HG02981 (cell line): ENCODE results near the gene AFG1L.
"Not testable (repeated sequence)": the region's sequence is repeated elsewhere in the genome, so short reads cannot be mapped to it uniquely, and the experiment has no call there.

Experiments used
- ATAC-seq: cut with Tn5 transposase; IDR thresholded peaks from one replicate; pipeline ENCODE4 v1.9.1; 2021; ENCODE audit warnings: mild to moderate bottlenecking, moderate library complexity; ENCODE audit not compliant: unreplicated experiment

AFG1L gene

DNA sequence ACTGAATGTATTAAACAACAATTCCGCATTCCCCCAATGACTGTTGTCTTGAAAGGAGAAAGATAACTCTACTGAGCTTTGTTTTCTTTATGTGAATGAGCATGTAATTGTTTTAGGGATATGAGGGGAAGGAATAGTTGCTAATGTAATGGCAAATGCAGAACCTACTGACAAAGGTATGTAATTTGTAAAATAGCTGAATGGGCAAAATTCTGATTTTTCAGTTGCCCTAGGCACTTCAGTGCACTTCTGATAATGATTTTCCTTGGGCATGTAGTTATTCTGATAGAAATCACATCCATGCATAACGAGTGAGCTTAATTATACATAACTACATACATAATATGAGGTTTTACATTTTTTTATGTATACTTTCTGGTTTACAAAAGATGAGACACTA is 212.5 kb downstream of the AFG1L start:
- no peak for ATAC-seq

- no peak for ATAC-seq
Observed at GRCh38 chr6:108510461-108511319, 215.8 kb downstream of the AFG1L start.

DNA sequence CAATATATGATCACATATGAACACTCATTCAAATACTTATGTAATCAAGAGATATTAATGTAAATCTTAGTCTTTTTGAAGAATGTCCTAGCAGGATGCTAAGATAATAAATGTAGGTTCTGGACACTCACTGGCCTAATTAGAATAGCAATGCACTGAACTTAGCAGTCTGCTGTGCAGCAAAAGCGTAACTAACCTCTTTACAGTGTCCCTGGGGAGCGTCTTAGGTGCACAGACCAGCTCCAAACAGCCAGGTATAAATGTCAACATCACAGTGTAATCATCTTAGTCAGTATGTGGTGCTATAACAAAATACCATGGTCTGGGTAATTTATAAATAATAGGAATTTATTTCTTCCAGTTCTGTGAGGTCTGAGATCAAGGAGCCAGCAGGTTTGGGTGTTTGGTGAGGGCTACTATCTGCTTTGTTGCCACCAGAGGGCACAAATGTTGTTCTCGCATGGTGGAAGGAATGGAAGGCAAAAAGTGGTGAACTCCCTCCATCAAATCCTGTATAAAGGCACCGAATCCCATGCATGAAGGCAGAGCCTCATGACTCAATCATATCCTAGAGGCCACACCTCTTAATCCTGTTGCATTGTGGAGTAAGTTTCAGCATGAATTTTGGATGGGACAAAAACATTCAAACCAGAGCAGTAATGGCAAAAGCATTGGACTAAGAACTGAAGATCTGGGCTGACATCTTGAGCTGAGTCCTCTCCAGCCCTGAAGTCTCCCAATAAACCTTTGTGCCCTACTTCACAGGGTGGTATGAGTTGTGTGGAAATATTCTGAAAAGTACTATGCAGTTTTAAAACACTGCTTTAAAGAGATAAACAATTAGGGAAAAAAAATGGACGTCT is 224.1 kb downstream of the AFG1L start:
- ATAC-seq, result no peak

DNA sequence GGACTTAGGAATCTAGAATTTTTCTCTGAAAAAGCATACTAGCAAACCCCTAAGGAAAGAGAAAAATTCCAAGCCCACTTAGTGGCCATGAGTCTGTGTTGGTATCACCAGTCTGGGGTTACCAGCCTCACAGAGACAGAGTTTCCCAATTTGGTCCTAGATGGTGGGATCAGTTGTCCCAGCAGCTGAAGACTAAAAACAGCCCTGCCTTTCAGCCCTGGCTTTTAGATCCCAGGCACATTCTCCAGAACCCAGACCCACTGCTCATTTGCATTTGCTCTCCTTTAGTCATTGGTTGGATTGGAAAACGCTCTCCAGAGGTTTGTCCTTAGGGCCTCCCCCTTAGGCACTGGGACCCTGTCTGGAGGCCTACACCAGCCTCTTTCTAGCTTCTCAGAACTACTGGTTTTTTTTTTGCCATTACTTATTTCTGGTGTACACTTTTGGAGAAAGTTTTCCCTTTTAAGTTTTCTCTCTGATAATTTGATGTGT is 226.8 kb downstream of the AFG1L start:
- no peak for ATAC-seq

DNA sequence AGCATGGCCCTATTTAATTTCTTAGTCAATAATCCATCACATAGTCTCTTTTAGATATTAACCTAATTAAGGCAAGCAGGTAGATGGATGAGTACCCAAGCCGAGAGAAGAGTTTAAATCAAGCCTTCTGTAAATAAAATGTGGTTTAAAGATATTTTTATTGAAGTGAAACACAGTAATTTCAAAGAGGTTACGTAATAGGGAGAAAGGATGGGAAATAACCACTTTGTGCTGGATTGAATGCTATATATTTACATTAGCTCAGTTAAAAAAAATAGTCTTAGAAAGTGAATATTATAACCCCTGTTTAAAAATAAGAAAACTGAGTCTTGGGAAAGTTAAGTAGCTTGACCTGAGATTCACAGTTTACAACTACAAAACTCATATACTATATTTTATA is 228.8 kb downstream of the AFG1L start:
- no peak for ATAC-seq

DNA sequence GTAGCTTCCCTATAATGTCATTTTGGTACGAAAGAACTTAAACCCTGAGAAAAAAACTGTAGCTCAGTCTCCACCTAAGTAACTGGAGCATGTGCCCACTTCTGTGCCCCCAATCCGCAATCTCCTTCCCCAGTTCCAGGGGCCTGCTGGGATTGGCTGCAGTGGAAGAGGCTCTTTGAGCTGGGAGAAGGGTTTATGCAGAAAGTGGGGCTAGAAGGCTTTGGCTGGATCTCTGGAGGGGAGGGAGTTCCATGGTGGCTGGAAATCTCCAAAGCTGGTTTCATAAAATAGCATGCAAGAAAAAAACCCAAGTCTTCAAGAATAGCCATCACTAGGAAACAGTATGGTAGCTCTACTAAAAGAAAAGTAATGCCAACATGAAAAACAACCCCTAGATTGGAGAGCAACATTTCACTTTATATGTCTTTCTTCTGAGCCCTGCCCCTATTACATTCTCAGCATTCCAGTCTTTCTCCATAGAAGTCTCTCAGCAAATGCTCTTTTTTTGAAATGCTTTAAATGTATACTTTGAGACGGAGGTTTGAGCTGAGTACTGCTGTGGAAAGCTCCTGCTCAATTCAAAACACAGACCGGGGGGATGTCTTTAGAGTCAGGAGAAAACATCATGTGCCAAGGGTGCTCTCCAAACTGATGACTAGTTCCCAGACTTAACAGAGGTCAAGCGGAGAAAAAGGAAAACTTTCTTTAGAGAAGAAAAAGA is 229.8 kb downstream of the AFG1L start:
- no peak for ATAC-seq

DNA sequence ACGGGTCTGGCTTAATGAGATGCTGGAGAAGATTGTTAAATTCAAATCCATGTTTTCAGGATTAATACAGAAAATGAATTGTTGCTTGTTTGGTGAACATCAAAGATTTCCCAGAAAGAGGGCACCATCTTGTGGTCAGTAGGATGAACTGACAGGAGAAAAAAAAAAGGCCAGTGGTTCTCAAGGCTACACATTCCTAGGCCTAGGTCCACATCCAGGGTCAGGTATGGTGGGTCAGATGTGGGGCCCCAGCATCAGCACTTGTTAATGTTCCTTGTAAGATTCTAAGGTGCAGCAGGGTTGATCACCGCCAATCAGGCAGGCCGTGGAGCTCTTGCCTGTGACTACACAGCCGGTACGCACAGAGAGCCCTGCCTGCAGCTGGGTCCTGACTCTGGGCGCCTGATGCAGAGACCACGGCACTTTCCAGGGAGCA is 231.9 kb downstream of the AFG1L start:
- ATAC-seq, result no peak

DNA sequence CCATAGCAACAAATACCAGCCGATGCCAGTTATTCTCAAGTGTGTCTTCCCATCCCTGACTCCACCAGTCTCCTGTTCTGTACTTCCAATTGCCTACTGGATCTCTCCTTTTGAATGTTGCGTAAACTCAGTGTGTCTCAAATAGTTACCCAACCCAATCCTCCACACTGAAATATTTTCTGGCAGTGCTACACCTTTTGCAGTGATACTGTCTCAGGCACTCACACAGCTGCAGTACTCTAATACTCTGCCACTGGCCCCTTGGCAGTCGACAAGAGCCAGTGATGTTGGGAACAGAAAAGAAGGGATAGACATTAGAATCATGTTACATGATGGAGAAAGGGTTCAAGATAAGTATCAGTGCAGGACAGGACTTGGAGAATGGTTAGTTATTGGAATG is 234.0 kb downstream of the AFG1L start:
- ATAC-seq, result no peak

DNA sequence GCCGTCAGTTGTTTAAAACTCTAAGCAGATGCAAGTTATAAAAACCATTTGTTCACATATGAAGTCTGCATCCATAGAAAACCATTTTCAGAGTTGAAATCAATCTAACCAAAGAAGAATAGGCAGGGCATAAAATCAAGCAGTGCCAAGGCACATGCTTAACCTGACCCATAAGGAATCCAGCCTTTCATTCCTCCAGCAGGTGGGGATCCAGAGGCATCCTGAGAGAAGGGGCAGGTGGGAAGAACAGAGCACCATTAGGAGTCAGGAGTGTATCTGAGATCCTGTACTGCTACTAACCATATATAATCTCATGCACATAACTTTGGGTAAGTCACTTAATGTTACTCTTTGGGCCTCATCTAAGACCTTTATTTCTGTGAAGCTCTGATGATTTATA is 236.5 kb downstream of the AFG1L start:
- no peak for ATAC-seq

- ATAC-seq, result no peak
Observed at GRCh38 chr6:108535114-108535742, 240.4 kb downstream of the AFG1L start.

DNA sequence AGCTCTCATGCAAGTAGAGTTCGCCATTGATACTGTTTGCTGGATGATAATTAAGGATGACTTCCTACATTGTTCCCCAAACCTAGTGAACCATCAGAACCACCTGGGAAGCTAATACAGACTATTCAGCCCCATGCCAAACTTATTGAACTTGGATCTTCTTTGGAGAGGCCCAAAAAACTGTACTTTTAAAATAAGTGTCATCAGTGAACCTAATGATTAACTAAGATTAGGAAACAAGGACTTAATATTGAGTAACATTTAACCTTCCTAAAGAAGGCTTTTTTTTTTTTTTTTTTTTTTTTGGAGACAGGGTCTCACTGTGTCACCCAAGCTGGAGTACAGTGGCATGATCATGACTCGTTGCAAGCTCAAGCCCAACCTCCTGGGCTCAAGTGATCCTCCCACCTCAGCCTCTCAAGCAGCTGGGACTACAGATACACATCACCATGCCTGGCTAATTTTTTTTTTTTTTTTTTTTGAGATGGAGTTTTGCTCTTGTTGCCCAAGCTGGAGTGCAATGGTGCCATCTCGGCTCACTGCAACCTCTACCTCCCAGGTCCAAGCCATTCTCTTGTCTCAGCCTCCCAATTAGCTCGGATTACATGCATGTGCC is 241.2 kb downstream of the AFG1L start:
- ATAC-seq, result not testable (repeated sequence)

DNA sequence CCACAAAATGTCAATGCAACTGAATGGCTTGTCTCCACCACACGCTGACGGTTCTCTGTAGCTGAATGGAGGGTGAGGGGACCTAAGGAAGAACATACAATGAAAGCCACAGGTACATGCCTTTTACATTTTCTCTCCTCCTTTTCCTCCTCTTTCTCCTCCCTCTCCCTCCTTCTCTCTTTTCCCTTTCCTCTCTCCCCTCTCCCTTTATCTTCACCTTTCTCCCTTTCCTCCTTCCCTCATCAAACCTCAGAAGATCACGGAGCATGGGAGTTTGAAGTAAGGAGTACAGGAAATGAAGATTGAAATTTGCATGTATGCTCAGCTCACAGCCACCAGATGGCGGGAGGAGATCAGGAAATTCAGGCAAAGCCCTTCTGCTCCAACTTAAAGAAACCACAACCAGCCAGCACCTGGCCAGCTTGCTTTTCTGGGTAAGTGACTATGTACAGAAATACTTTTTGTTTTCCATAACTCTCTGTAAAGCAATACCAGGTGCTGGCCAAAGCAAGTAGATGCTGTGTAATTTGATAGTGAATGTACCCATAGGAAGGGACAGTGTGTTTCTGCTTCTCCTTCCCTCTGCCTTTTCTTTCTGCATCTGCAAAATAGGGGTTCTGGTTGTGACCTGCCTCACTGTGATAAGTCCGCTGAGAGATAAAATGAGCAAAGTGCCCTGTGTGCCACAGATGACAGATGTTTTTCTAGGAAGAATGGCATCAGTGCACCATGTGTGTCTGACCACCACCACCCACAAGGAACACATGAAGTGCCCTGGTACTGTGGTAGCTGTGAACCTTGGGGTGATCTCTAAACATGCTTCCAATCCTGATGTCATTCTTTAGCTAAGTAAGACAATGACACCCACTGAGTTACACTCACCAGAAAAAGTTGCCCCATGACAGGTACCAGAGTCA is 247.2 kb downstream of the AFG1L start:
- ATAC-seq, result no peak

GRCh38 chr6:108543175-108543940 is 248.5 kb downstream of the AFG1L start:
- ATAC-seq, result no peak

- no peak for ATAC-seq
Observed at GRCh38 chr6:108544606-108545005, 249.8 kb downstream of the AFG1L start.

DNA sequence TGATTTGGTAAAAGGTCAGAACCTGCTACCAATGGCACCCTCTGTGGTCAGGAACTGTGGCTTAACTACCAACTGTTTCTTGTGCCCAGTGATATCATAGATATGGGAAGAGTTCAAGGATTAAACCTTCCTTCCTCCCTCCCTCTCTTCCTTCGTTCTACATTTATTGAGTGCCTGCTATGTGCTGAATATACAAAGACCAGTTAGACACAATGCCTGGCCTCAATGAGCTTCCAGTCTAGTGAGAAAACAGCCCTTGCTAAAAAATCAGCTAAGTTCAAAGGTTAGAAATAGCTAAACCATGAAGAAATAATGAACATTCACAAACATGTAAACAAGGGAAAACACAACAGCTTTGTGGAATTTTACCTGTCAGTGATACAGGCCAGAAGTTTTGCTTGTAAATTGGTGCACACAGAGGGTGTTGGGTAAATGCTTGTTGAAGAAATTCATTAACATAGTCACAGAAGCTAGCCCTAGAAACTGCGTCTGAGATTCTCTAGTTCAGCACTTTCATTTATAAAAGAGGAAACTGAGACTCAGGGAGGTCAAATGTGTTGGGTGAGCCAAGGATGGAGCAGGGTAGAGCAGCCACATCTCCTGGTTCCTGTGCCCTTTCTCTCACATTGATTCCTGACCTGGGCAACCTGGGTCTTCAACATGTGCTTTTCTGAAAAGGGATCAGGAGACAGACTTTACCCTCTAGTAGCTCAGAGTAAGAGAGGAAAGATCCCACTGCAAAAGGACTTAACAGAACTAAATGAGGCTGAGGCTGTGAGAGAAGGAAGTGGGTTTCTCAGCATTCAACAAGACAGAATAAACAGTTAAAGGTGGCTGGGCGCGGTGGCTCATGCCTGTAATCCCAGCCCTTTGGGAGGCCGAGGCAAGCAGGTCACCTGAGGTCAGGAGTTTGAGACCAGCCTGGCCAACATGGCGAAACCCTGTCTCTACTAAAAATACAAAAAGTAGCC is 251.5 kb downstream of the AFG1L start:
- no peak for ATAC-seq

- no peak for ATAC-seq
Observed at GRCh38 chr6:108549241-108549640, 254.4 kb downstream of the AFG1L start.

DNA sequence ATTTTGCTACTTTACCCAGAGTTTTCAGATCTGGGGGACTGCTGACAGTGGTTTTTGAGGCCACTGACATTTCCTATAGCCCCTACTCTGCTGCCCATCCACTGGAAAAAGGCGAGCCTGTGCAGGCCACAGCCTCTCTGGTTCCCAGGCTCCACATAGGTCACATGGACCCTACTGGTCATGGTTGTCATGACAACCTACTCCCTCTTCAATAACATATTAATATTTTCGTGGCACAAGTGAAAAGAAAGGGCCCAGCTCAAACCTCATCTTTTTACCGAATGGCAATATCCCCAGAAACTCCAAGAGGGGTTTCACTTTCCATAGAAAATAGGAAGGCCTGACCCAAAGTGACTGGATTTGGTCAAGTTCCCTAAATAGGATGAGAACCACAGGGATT is 254.9 kb downstream of the AFG1L start:
- ATAC-seq, result no peak
